LNCAP (cell line): Measurements from ENCODE around the gene SMIM7.

Experiments used
- TF ChIP-seq, protein P1 (sequence below): fragments of 450-650 bp; IDR thresholded peaks from 2 replicates; pipeline ENCODE4 v1.5.1; 2017; ENCODE audit warnings: mild to moderate bottlenecking

SMIM7 gene

DNA sequence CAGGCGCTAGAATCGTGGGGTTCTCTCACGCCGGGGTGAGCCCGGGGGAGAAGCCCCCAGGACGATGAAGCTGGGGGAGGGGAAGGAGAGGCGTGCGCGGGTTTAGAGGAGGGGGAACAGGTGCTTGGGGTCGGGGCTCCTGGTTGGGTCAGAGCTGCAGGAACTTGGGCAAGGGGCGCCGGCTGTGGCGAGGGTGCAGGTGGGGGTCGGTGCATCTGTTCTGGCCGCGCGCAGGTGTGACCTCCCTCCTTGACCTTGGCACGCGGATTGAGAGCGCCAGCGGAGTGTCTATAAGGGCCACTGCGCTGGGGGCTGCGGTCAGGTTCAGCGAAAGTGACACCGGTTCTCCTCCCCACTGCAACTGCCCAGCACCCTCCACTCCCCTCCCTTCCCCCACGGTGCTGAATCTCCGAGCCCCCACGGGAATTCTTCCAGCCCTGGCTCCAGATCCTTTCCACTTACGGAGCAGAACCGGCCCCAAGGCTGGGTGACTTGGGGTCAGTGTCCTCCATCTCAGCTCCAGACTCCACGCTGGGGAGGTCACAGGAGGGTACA is 1.6 kb upstream of the SMIM7 start:
- TF ChIP-seq, protein P1, sequence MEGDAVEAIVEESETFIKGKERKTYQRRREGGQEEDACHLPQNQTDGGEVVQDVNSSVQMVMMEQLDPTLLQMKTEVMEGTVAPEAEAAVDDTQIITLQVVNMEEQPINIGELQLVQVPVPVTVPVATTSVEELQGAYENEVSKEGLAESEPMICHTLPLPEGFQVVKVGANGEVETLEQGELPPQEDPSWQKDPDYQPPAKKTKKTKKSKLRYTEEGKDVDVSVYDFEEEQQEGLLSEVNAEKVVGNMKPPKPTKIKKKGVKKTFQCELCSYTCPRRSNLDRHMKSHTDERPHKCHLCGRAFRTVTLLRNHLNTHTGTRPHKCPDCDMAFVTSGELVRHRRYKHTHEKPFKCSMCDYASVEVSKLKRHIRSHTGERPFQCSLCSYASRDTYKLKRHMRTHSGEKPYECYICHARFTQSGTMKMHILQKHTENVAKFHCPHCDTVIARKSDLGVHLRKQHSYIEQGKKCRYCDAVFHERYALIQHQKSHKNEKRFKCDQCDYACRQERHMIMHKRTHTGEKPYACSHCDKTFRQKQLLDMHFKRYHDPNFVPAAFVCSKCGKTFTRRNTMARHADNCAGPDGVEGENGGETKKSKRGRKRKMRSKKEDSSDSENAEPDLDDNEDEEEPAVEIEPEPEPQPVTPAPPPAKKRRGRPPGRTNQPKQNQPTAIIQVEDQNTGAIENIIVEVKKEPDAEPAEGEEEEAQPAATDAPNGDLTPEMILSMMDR: no peak

DNA sequence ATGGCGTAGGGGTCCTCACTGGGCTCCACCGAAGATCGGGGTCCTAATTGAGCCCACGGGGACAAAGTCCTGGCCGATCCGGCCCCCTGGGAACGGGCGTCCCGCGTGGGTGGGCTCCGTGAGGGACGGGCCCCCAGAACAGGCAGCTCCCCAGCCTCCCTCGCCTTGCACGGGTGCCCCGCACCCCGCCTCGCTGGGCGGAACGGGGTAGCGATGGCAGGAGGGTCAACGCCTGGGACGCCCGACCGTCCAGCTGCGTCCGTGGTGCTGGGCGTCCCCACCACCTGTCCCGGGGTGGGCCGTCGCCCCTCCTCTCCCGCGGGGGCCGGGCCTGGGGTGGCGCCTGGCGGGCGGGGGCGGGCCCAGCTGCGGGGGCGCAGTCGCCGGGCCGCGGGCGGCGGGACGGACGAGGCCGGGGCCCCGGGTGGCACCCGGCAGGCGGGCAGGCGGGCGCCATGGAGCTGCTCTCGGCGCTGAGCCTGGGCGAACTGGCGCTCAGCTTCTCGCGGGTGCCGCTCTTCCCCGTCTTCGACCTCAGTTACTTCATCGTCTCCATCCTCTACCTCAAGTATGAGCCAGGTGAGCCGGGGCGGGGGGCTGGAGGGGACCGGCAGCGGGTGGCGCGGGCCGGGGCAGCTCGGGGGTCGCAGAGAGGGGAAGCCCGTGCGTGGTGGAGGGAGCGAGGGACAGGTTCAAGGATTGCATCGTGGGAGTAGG is 977 bp upstream of the SMIM7 start, which contains the start of gene TMEM38A:
Gene TMEM38A (plus strand): TSS at position 377 of the 717 bp plus-strand sequence. CDS start 79 bp downstream, at position 456.
- TF ChIP-seq, protein P1: no peak

DNA sequence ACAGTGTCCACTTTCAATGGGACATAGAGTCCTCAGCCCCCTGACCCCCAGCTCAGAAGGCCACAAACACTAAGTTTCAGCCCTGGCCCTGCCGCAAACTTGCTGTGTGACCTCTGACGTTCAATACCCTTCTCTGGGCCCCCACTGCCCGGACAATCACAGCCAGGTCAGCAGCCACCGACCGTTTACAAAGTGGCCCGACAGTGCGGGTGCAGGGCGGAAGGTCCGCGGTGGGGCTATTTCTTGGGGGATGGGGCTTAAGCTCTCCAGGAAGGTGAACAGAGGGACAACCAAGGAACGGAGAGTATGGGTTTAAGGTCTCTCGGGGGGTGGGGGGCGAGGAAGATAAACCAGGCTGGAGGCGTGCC is 496 bp downstream of the SMIM7 start:
- TF ChIP-seq, protein P1: no peak

DNA sequence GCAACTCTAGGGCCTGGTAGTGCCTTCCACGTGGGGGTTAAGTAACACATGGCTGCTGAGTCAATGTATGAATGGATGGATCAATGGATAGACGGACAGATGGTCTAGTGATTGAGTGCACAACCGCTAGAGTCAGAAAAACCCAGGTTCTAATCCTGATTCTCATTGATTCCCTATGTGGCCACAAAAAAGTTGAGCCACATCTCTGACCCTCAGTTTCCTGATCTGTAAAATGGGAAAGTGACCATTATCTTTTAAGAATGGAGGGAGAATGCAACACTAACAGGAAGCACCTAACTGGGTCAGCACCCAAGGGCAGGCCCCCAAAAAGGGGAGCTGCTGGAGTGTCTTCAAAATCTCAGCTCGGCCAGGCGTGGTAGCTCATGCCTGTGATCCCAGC is 2.6 kb downstream of the SMIM7 start:
- TF ChIP-seq, protein P1: no peak

DNA sequence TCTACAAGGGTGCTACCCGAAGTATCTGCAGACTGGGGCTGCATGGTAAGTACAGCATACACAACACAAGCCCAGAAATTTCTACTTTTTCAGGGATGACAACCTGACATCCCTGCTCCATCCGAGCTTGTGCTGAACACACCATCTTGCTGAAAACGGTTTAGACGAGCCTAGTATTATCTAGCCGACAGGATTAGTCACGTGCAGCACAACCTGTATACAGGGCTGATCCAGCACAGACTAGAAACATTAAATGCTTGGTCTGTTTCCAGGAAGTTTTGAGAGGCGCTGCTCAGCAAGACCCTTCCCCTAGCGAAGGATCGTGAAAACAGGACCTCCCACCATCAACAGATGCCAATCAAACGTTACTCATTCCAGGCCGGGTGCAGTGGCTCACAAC is 4.2 kb downstream of the SMIM7 start:
- TF ChIP-seq, protein P1: no peak

DNA sequence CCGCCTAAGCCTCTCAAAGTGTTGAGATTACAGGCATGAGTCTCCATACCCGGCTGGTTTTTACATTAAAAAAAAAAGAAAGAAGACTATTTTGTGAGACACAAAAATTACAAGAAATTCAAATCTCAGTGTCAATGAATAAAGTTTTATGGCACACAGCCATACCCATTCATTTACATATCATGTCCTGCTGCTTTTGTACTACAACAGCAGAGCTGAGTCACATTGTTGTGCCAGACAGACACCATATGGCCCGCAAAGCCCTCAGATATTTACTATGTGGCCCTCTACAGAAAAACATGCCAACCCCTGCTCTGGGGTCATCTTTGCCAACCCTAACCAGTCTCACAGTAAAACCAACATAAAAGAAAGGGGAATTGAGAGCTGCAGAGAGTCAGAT is 5.3 kb downstream of the SMIM7 start:
- TF ChIP-seq, protein P1: no peak

DNA sequence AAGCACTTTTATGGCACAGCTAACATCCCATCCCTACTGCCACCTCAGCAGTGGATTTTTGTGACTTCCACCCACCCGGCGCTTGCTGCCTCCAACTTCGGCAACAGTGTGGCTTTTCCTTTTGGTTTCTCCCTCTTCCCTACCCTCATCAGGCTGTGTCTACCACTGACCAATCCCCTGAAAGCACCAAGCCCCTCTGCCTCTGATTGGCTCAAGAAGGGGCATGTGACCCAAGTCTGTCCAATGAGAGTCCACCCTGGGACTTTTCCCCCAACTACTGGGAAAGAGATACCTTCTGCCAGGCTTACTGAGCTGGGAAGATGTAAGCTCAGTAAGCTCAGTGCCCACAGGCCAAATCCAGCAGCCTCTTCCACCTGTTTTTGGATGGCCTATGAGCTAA is 5.8 kb downstream of the SMIM7 start:
- TF ChIP-seq, protein P1: no peak
